Smooth muscle cell (in vitro differentiated cells): ENCODE results near the gene TMEM184A. TPM values are rescaled to one million over a fixed set of nuclear protein-coding genes. Genes with fewer than 3 reads are reported as not detected.

Experiments used
- DNase-seq: peaks from one replicate; lab custom pipeline; 2025; ENCODE audit not compliant: unreplicated experiment; lab: John Stamatoyannopoulos, UW
- H2AFZ ChIP-seq: fragments of 200-600 bp; sonication (generic); 2 replicates; pipeline ENCODE4 v1.6.0; 2016; ENCODE audit warnings: antibody characterized with exemption, low read depth, mild to moderate bottlenecking
- H3F3A ChIP-seq: fragments of 200-600 bp; sonication (generic); 2 replicates; pipeline ENCODE4 v1.6.0; 2017; ENCODE audit warnings: antibody characterized with exemption, low read depth
- H3K27ac ChIP-seq: fragments of 200-600 bp; sonication (generic); 2 replicates; pipeline ENCODE4 v1.5.1; 2016; ENCODE audit warnings: low read depth, mild to moderate bottlenecking
- H3K27me3 ChIP-seq: fragments of 200-600 bp; sonication (generic); 2 replicates; pipeline ENCODE4 v1.6.1; 2016; ENCODE audit warnings: low read depth, mild to moderate bottlenecking
- H3K36me3 ChIP-seq: fragments of 200-600 bp; sonication (generic); 2 replicates; pipeline ENCODE4 v1.5.1; 2016; ENCODE audit warnings: low read depth
- H3K4me1 ChIP-seq: fragments of 200-600 bp; sonication (generic); 2 replicates; pipeline ENCODE4 v1.5.1; 2016; ENCODE audit warnings: low read depth
- H3K4me2 ChIP-seq: fragments of 200-600 bp; sonication (generic); 2 replicates; pipeline ENCODE4 v1.6.0; 2016; ENCODE audit warnings: mild to moderate bottlenecking
- H3K4me3 ChIP-seq: fragments of 200-600 bp; sonication (generic); 2 replicates; pipeline ENCODE4 v1.5.1; 2016; ENCODE audit warnings: mild to moderate bottlenecking
- H3K79me2 ChIP-seq: fragments of 200-600 bp; sonication (generic); 2 replicates; pipeline ENCODE4 v1.6.0; 2016; ENCODE audit warnings: low read depth, mild to moderate bottlenecking
- H3K9ac ChIP-seq: fragments of 200-600 bp; sonication (generic); 2 replicates; pipeline ENCODE4 v1.6.0; 2016; ENCODE audit warnings: low read depth
- H3K9me3 ChIP-seq: fragments of 200-600 bp; sonication (generic); replicated peaks from 2 replicates; pipeline ENCODE4 v1.5.1; 2016; ENCODE audit warnings: low read depth
- H4K20me1 ChIP-seq: fragments of 200-600 bp; sonication (generic); 2 replicates; pipeline ENCODE4 v1.6.0; 2016; ENCODE audit warnings: low read depth
- CTCF ChIP-seq: fragments of 200-600 bp; sonication (generic); IDR thresholded peaks from 2 replicates; pipeline ENCODE4 v1.5.1; 2017; ENCODE audit warnings: borderline replicate concordance, mild to moderate bottlenecking, antibody characterized with exemption; ENCODE audit not compliant: insufficient read depth, poor library complexity, severe bottlenecking
- WGBS: methylation state at CpG from one replicate; pipeline ENCODE4 v1.1.7; 2016; ENCODE audit warnings: low lambda C conversion rate; 5-methylcytosine and 5-hydroxymethylcytosine counted together
- polyA plus RNA-seq: library from polyadenylated mRNA; unstranded; fragments of >200 nt; fragmentation: Nextera tagmentation; extraction: Ambion mirVana; gene quantifications from 2 replicates; pipeline ENCODE4 v1.2.1, GENCODE V29; 2016
- total RNA-seq: library from RNA; depleted of rRNA; stranded (reverse); fragments of >200 nt; gene quantifications from 2 replicates; pipeline ENCODE4 v1.2.3, GENCODE V29; 2014

Gene TMEM184A
- total and polyA plus RNA-seq, 2 experiments from 2014 or later, result 1.6 to 4.8 TPM

- no peak overlapping the region for H3K27ac ChIP-seq
- no peak overlapping the region for H3K9ac ChIP-seq
- H3K4me1 ChIP-seq, result no peaks in the 10 kb centered on the region
- DNase-seq, result no peak
- H3K4me3 ChIP-seq, result no peak overlapping the region
- no peaks in the 10 kb centered on the region for H4K20me1 ChIP-seq
- H3K36me3 ChIP-seq, result no peaks in the 10 kb centered on the region
- H3K27me3 ChIP-seq, result no peaks in the 10 kb centered on the region
- H2AFZ ChIP-seq, result no peak overlapping the region
- no peaks in the 10 kb centered on the region for H3F3A ChIP-seq
- H3K79me2 ChIP-seq, result no peaks in the 10 kb centered on the region
- H3K9me3 ChIP-seq, result no peaks in the 10 kb centered on the region
- H3K4me2 ChIP-seq, result no peak overlapping the region
- TF ChIP-seq CTCF, result no peak
- WGBS, result 90% methylated on average over 15 of the region's 15 CpGs
Measured at GRCh38 chr7:1602386-1602785, 46.4 kb upstream of the TMEM184A start.

- H3K27me3 ChIP-seq, result no peaks in the 10 kb centered on the region
- H3K79me2 ChIP-seq, result no peaks in the 10 kb centered on the region
- no peak for TF ChIP-seq CTCF
- H3K9me3 ChIP-seq, result no peaks in the 10 kb centered on the region
- no peaks in the 10 kb centered on the region for H3K36me3 ChIP-seq
- H3K27ac ChIP-seq, result no peak overlapping the region
- no peaks in the 10 kb centered on the region for H3F3A ChIP-seq
- no peaks in the 10 kb centered on the region for H3K4me1 ChIP-seq
- H3K4me3 ChIP-seq, result no peak overlapping the region
- no peak overlapping the region for H3K4me2 ChIP-seq
- H4K20me1 ChIP-seq, result no peaks in the 10 kb centered on the region
- no peak for DNase-seq
- WGBS, result 91% methylated on average over 24 of the region's 24 CpGs
- no peak overlapping the region for H2AFZ ChIP-seq
- no peak overlapping the region for H3K9ac ChIP-seq
Measured at GRCh38 chr7:1601956-1602355, 46.0 kb upstream of the TMEM184A start.

GRCh38 chr7:1599640-1600395 is 43.8 kb upstream of the TMEM184A start:
- TF ChIP-seq CTCF, result no peak
- no peak overlapping the region for H3K27ac ChIP-seq
- no peaks in the 10 kb centered on the region for H3K79me2 ChIP-seq
- H3K9me3 ChIP-seq, result no peaks in the 10 kb centered on the region
- DNase-seq, result no peak
- H3K27me3 ChIP-seq, result no peaks in the 10 kb centered on the region
- 91% methylated on average over 29 of the region's 29 CpGs for WGBS
- H4K20me1 ChIP-seq, result no peaks in the 10 kb centered on the region
- no peak overlapping the region for H3K4me3 ChIP-seq
- no peaks in the 10 kb centered on the region for H3F3A ChIP-seq
- H2AFZ ChIP-seq, result no peak overlapping the region
- no peak overlapping the region for H3K9ac ChIP-seq
- no peak overlapping the region for H3K4me2 ChIP-seq
- no peaks in the 10 kb centered on the region for H3K4me1 ChIP-seq
- no peaks in the 10 kb centered on the region for H3K36me3 ChIP-seq
